NCI-H510A (cell line): ENCODE results near the gene NFATC3.

Source experiments
- DNase-seq: peaks from one replicate; lab custom pipeline; 2025; lab: John Stamatoyannopoulos, UW

NFATC3 gene

GRCh38 chr16:68190081-68190480 is 104.9 kb downstream of the NFATC3 start:
- DNase-seq = no peak

- no peak for DNase-seq
These were observed 105.8 kb downstream of the NFATC3 start for GRCh38 chr16:68190736-68191510.

DNA sequence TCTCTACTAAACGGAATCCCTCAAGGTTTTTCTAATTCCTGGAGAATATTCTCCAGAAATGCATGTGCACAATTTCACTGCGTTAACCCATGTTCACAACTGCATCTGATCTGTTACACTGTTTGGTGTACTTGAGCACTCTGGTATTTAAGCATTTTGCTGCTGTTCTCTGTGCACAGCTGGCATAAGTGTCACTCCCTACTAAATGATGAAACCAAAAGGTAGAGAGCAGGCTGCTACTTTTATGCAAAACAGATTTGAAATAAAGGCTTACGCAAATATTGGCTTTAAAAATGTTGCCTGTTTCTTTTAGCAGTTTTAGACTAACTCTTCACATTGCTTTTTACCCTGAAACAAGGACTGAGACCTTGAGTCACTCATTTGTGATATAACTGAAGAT is 109.1 kb downstream of the NFATC3 start:
- DNase-seq = no peak

- no peak for DNase-seq
These were observed 112.1 kb downstream of the NFATC3 start for GRCh38 chr16:68197250-68197649.

DNA sequence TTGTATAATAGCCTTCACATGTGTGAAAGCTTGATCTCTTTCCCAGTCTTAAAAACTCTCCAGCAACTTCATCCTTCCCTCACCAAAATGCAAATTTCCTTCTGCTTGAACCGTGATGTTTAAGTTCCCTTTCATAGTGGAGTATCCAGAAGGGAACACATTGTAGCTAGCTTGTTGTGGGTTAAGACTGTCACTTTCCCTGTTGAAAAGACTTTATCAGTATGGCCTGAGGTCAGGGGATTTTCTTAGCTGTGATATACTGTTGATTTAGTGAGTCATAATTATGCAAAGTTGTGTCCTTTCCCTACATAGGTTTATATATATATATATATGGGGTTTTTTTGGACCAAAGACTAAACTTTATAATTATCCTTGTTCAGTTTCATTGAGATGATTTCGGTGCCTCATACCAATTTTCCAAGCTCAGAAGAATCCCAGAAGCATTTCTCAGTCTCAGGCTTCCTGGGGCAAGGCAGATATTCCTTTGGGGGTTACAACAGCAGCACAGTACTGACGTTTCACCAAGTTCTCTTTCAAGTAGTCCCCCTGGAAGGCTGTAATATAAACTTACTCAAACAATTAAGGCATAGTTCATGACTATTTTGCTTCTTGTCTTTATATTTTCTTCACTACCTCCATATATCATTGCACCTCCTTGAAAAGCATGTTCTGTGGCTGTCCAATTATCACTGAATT is 115.1 kb downstream of the NFATC3 start:
- no peak for DNase-seq

- peak; percentile 39 for DNase-seq
These were observed 116.9 kb downstream of the NFATC3 start for GRCh38 chr16:68202091-68202519.

- DNase-seq = no peak
These were observed 121.1 kb downstream of the NFATC3 start for GRCh38 chr16:68206245-68206644.

GRCh38 chr16:68214726-68215125 is 129.6 kb downstream of the NFATC3 start:
- DNase-seq = no peak

GRCh38 chr16:68215302-68215701 is 130.1 kb downstream of the NFATC3 start:
- DNase-seq = no peak

DNA sequence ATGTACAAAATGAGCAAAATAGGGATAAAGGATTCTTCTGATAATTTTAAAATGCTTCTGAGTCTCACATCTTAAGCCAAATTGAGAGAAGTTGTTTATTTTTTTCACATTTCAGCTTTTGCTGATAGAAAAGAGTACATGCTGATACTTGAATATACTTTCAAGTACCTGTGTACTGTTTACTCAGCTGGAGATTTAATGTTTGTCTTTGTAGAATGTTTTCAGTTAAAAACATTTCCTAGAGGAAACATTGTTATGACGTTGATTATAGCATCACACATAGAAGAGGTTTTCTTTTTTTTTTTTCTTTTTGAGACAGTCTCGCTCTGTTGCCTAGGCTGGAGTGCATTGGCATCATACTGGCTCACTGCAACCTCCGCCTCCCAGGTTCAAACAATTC is 131.1 kb downstream of the NFATC3 start:
- no peak for DNase-seq

GRCh38 chr16:68217506-68217905 is 132.3 kb downstream of the NFATC3 start:
- no peak for DNase-seq

- DNase-seq = no peak
These were observed 134.7 kb downstream of the NFATC3 start for GRCh38 chr16:68219725-68220351.

DNA sequence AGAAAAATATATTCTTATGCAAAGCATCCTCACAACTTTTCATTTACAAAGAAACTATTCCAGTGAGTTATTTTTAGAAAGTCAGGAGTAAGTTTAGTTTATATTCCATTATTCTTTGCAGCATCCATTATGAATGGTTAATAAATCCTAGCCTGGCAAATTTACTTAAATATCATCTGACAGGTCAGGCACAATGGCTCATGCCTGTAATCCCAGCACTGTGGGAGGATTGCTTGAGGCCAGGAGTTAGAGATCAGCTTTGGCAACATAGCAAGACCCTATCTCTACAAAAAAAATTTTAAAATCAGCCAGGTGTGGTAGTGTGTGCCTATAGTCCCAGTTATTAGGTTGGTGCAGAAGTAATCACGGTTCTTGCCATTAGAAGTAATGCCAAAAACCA is 137.9 kb downstream of the NFATC3 start:
- DNase-seq = no peak

GRCh38 chr16:68226116-68226515 is 140.9 kb downstream of the NFATC3 start:
- DNase-seq = no peak

- no peak for DNase-seq
These were observed 142.1 kb downstream of the NFATC3 start for GRCh38 chr16:68227183-68227793.

DNA sequence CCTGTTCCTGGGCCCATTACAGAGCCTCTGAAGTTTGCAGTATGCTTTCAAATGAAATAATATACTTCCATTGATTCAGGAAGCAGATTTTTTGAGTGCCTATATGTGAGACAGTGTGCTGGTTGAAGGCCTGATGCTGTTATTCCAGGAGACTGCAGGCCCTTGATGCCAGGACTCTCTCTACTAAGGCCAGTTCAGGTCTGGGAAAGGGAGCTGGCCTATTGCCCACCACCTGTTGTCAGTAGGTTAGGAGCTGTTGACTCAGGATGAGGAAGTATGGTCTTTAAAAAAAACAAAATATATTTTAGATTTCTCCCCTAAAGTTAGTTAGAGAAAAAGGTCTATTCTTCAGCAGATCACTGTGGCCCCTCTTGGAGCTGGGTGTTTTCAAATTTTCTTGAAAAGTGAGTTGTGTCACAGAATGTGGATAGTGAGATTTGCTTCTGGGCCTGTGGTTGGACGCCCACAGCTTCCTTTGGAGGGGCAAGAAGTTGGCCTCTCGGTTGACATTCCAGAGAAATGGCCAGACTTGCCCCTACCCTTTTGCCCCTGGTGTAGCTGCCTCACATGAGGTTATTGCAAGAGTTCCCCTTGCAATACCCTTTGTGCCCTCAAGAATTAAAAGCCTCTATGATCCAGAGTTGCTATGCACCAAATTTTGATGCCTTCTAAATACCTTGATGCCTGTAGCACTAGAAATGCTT is 142.8 kb downstream of the NFATC3 start:
- DNase-seq = no peak

- DNase-seq = no peak
These were observed 143.5 kb downstream of the NFATC3 start for GRCh38 chr16:68228652-68229051.

GRCh38 chr16:68229431-68230175 is 144.4 kb downstream of the NFATC3 start:
- DNase-seq = no peak

- DNase-seq = no peak
These were observed 145.0 kb downstream of the NFATC3 start for GRCh38 chr16:68230176-68230571.

- DNase-seq = no peak
These were observed 145.8 kb downstream of the NFATC3 start for GRCh38 chr16:68230956-68231355.
